Right lobe of liver (tissue), 4 donors: Measurements from ENCODE around the gene DDIT3.

Experiments used
- CTCF ChIP-seq, 4 donors: fragments of 200-600 bp in 3 of 4; fragments of 450-650 bp in 1 of 4; IDR thresholded peaks; one replicate each; pipeline versions ENCODE4 v1.5.1 to v1.8.0; 2016 to 2022; ENCODE audit warnings: antibody characterized with exemption in 4 of 4, mild to moderate bottlenecking in 2 of 4
- POLR2A ChIP-seq: fragments of 450-650 bp; IDR thresholded peaks from one replicate; pipeline ENCODE4 v1.6.1; 2017; ENCODE audit warnings: antibody characterized with exemption, mild to moderate bottlenecking
- donor health status: DM: no; HTN: no; CAD: no.
- donor health status: DM: no; HTN: no; CAD: no.
- donor health status: DM: no; HTN: yes; CAD: no.

- no peak for TF ChIP-seq CTCF (IDR thresholded peaks at IDR 0.05)
- TF ChIP-seq POLR2A: peak; percentile 17
Measured at GRCh38 chr12:57522887-57523705, 2.8 kb upstream of the DDIT3 start.
